ENCODE measurements around the gene SCGB1C2.

DNA sequence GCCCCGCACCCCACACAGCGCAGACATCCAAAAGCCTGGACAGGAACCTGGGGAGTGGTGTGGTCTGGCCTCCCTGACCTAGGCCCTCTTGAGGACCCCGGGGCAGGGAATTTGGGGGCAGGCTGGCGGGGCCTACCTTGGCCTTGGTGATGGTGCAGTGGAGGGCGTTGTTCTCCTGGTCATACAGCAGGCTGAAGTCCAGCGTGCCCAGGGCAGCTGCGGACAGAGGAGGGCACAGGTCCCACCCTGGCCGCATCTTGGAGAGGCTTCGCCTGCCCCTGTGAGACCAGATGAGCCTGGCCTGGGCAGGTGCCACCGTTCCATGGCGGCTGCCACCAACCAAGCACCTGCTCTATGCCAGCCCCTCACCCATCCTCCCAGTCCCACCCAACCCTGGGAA is 35.0 kb downstream of the SCGB1C2 start:
- TF ChIP-seq, protein P1, sequence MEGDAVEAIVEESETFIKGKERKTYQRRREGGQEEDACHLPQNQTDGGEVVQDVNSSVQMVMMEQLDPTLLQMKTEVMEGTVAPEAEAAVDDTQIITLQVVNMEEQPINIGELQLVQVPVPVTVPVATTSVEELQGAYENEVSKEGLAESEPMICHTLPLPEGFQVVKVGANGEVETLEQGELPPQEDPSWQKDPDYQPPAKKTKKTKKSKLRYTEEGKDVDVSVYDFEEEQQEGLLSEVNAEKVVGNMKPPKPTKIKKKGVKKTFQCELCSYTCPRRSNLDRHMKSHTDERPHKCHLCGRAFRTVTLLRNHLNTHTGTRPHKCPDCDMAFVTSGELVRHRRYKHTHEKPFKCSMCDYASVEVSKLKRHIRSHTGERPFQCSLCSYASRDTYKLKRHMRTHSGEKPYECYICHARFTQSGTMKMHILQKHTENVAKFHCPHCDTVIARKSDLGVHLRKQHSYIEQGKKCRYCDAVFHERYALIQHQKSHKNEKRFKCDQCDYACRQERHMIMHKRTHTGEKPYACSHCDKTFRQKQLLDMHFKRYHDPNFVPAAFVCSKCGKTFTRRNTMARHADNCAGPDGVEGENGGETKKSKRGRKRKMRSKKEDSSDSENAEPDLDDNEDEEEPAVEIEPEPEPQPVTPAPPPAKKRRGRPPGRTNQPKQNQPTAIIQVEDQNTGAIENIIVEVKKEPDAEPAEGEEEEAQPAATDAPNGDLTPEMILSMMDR (IDR thresholded peaks at IDR 0.05), result no peak
- TF ChIP-seq POLR2AphosphoS5 (IDR thresholded peaks at IDR 0.05) (no peak), POLR2A (IDR thresholded peaks at IDR 0.05) (no peak)
